ENCODE results near the gene CHAT.

- TF ChIP-seq SUZ12 (IDR thresholded peaks at IDR 0.05; ENCODE audit: extremely low read depth, insufficient read depth, insufficient read length) (no peak), ZNF274 (IDR thresholded peaks at IDR 0.05; ENCODE audit: low read depth, low read length) (no peak), YY1 (IDR thresholded peaks at IDR 0.05; ENCODE audit: insufficient read depth, insufficient read length) (no peak)
Observed at GRCh38 chr10:49605939-49606509, 7.8 kb upstream of the CHAT start.
